SU-DHL-6 (cell line): ENCODE measurements around the gene ZMIZ1.

Source experiments
- CTCF ChIP-seq: fragments of 200-600 bp; sonication (generic); IDR thresholded peaks from one replicate; pipeline ENCODE4 v1.5.1; 2017; ENCODE audit warnings: antibody characterized with exemption, mild to moderate bottlenecking, low read length, moderate library complexity; ENCODE audit not compliant: insufficient read depth, poor library complexity, severe bottlenecking
- EZH2phosphoT487 ChIP-seq: fragments of 200-600 bp; sonication (generic), shearing (Covaris generic); conservative IDR thresholded peaks from 2 replicates; pipeline ENCODE4 v1.6.1; 2018; ENCODE audit warnings: mild to moderate bottlenecking, antibody characterized with exemption, low read length, moderate library complexity, mixed read lengths

DNA sequence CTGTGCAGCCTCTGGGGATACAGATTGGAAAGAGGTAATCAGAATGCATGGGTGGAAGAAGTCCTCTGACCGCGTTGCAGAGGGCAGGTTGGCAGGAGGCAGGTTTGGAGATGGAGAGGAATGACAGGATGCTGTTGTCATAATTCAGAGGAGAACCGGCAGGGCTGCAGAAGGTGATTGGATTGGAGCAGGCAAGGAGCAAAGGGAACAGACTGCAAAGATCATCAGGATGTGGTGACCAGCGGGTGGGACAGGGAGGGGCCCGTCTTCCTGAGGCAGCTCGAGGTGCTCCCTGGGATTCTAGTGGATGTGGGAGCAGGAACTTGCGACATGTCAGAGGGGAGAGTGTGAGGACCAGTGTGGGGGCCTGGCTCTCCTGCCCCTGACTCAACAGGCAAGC, 200.0 kb downstream of the ZMIZ1 start:
- no peak for TF ChIP-seq CTCF
- TF ChIP-seq EZH2phosphoT487: no peak
